ENCODE measurements around the gene RIOK3.

DNA sequence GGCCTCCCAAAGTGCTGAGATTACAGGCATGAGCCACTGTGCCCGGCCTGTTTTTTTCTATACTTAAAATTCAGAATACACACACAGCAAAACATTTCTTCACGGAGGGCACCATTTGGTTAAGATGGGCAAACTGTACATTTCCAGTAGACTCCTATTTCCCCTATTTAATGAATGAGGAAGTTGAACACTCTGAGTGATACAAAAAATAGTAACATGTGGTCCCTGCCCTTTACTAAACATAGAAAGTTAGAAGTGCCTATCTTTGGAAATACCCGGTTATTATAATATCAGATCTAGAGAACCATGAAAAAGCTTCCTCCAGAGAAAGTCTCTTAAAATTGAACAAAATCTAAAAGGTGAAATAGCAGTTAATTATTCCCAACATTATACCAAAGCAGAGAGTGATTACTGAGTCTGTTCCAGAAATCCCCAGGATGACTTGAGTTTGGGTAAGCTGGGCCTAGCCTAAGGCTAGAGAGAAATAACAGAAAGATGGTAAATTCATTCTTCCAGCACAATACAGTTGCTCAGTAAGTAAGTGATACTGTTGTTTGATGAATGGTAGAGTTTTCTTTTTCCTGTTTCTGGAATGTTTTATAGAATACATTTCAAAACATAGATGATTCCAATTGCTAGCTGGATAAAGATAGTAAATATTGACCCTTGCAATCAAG is 26.9 kb downstream of the RIOK3 start:
- TF ChIP-seq, protein P1, sequence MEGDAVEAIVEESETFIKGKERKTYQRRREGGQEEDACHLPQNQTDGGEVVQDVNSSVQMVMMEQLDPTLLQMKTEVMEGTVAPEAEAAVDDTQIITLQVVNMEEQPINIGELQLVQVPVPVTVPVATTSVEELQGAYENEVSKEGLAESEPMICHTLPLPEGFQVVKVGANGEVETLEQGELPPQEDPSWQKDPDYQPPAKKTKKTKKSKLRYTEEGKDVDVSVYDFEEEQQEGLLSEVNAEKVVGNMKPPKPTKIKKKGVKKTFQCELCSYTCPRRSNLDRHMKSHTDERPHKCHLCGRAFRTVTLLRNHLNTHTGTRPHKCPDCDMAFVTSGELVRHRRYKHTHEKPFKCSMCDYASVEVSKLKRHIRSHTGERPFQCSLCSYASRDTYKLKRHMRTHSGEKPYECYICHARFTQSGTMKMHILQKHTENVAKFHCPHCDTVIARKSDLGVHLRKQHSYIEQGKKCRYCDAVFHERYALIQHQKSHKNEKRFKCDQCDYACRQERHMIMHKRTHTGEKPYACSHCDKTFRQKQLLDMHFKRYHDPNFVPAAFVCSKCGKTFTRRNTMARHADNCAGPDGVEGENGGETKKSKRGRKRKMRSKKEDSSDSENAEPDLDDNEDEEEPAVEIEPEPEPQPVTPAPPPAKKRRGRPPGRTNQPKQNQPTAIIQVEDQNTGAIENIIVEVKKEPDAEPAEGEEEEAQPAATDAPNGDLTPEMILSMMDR (IDR thresholded peaks at IDR 0.05 in 4 of 5, conservative IDR thresholded peaks at IDR 0.05 in 1 of 5) = no peak
- no peak for TF ChIP-seq POLR2A (IDR thresholded peaks at IDR 0.05)
